Measurements from ENCODE around the gene POLD2. TPM values are rescaled to one million over a fixed set of nuclear protein-coding genes. Genes with fewer than 3 reads are reported as not detected.

The POLD2 gene
- total RNA-seq, 1 donor from 2014 or later, result 48.3 TPM

- Histone ChIP-seq H3K4me1 (peaks cover 14% of the 10 kb centered on the region), H3K36me3 (no peaks in the 10 kb centered on the region), H3K27ac (no peak overlapping the region), H3K27me3 (ENCODE audit: low read depth) (peaks cover 17% of the 10 kb centered on the region), H3K9me3 (no peaks in the 10 kb centered on the region), H3K4me3 (no peak overlapping the region)
- TF ChIP-seq, protein P1, sequence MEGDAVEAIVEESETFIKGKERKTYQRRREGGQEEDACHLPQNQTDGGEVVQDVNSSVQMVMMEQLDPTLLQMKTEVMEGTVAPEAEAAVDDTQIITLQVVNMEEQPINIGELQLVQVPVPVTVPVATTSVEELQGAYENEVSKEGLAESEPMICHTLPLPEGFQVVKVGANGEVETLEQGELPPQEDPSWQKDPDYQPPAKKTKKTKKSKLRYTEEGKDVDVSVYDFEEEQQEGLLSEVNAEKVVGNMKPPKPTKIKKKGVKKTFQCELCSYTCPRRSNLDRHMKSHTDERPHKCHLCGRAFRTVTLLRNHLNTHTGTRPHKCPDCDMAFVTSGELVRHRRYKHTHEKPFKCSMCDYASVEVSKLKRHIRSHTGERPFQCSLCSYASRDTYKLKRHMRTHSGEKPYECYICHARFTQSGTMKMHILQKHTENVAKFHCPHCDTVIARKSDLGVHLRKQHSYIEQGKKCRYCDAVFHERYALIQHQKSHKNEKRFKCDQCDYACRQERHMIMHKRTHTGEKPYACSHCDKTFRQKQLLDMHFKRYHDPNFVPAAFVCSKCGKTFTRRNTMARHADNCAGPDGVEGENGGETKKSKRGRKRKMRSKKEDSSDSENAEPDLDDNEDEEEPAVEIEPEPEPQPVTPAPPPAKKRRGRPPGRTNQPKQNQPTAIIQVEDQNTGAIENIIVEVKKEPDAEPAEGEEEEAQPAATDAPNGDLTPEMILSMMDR (IDR thresholded peaks at IDR 0.05), result no peak
- no peak for DNase-seq
- intact Hi-C loops (cut with DNase I), result no loop called here
- ATAC-seq, result no peak
Measured at GRCh38 chr7:44150466-44150832, 27.1 kb upstream of the POLD2 start.

GRCh38 chr7:44149571-44150465 lies 26.5 kb upstream of the POLD2 start:
- Histone ChIP-seq H3K36me3 (no peaks in the 10 kb centered on the region), H3K4me3 (no peak overlapping the region), H3K27me3 (ENCODE audit: low read depth) (peaks cover 24% of the 10 kb centered on the region), H3K9me3 (no peaks in the 10 kb centered on the region), H3K27ac (no peak overlapping the region), H3K4me1 (peaks cover 17% of the 10 kb centered on the region)
- no peak for ATAC-seq
- DNase-seq, result no peak
- TF ChIP-seq, protein P1 (IDR thresholded peaks at IDR 0.05), result no peak
- intact Hi-C loops (cut with DNase I), result no loop called here

DNA sequence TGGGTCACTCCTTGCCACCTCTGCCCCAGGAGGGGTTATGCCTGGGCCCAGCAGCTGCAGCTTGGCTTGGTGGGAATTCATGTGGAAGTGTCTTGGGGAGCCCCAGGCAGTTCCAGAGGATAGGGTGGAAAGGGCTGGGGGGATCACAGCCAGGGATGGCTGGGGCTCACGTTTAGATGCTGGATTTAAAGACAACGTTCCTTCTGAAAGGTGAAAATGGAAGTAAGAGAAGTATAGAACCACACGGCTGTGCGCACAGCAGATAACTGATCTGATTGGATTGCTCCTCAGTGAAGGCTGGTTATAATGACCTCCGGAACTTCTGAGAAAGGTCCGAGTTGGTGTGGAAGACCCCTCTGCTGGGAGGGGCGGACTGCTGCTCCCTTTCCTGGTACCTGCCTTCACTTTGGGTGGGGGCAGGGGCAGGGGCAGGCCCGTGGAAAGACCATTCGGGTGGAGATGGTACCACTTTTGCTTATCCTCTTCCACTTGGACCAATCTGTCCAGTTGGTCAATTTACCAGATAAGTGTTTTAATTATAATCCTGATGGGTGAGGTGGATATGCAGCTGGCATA lies 25.7 kb upstream of the POLD2 start:
- TF ChIP-seq, protein P1 (IDR thresholded peaks at IDR 0.05), result no peak
- H3K9me3 ChIP-seq, result no peaks in the 10 kb centered on the region
- H3K4me3 ChIP-seq, result no peak overlapping the region
- no peaks in the 10 kb centered on the region for H3K36me3 ChIP-seq
- DNase-seq, result no peak
- H3K27me3 ChIP-seq (ENCODE audit: low read depth), result peaks cover 25% of the 10 kb centered on the region
- H3K27ac ChIP-seq, result no peak overlapping the region
- peaks cover 17% of the 10 kb centered on the region for H3K4me1 ChIP-seq
- ATAC-seq, result no peak
- intact Hi-C loops (cut with DNase I), result no loop called here

- Histone ChIP-seq H3K9me3 (no peaks in the 10 kb centered on the region), H3K36me3 (no peaks in the 10 kb centered on the region), H3K27me3 (ENCODE audit: low read depth) (peaks cover 25% of the 10 kb centered on the region), H3K4me3 (no peak overlapping the region), H3K4me1 (peaks cover 17% of the 10 kb centered on the region), H3K27ac (no peak overlapping the region)
- intact Hi-C loops (cut with DNase I), result no loop called here
- ATAC-seq, result no peak
- TF ChIP-seq, protein P1 (IDR thresholded peaks at IDR 0.05), result no peak
- DNase-seq, result no peak
Measured at GRCh38 chr7:44148166-44148565, 24.8 kb upstream of the POLD2 start.

DNA sequence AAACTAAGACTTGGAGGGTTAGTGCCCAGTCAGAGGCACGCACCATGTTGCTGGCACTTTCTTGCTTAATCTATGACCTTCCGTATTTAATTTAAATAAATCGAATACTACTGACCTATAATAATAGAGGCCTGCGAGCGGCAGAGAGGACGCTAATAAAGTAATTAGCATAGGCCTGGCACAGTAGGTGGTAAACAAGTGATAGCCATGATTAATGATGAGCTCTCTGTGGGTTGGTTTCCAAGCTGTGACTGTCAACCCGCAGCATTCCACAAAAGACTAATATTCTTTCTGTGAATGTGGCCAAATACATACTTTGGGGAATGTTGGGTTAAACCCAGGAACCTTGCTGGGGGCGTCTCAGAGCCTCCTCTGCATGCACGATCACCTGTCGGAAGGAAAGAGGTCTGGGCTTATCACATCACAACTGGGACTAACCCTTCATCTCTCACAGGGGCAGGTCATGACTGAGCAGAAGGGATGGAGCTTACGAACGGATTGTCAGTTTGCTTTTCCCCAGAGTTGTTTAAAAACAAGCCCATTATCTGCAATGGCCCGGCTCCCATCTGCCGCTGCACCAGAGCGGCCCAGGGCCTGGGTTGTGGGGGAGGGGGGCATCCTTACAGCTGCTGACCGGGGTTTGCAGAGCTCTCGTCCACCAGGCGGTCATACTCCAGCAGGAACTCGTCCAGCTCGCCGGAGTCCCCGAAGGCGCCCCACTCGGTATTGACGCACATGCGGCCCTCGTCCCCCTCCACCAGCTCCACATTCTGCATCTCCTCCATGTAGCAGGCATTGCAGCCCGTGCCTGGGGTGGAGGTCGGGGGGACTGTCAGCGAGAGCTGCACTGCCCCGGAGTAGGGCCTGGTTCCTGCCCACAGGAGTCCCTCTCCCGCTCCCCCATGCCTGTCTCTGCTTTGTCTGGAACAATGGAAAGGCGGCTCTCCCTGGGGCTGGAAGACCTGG lies 24.0 kb upstream of the POLD2 start:
- Histone ChIP-seq H3K27me3 (ENCODE audit: low read depth) (peaks cover 25% of the 10 kb centered on the region), H3K4me3 (no peak overlapping the region), H3K36me3 (no peaks in the 10 kb centered on the region), H3K4me1 (peaks cover 17% of the 10 kb centered on the region), H3K9me3 (no peaks in the 10 kb centered on the region), H3K27ac (no peak overlapping the region)
- no peak for ATAC-seq
- no peak for DNase-seq
- TF ChIP-seq, protein P1 (IDR thresholded peaks at IDR 0.05), result no peak
- intact Hi-C loops (cut with DNase I), result no loop called here
